Dendritic cell treated with granulocyte-macrophage colony-stimulating factor and Interleukin-4, amounts not matched to agents 40 ng/mL and 50 ng/mL, for 4 days (primary cell): Measurements from ENCODE around the gene RNF182.

Experiments
- H3K27ac Mint-ChIP-seq: one replicate; pipeline ENCODE4 v1.8.0; 2022; ENCODE audit warnings: mild to moderate bottlenecking, mixed read lengths
- H3K27me3 Mint-ChIP-seq: one replicate; pipeline ENCODE4 v1.8.0; 2022; ENCODE audit warnings: mild to moderate bottlenecking, mixed read lengths
- H3K36me3 Mint-ChIP-seq: one replicate; pipeline ENCODE4 v1.8.0; 2022; ENCODE audit warnings: low read depth, mixed read lengths
- H3K4me1 Mint-ChIP-seq: one replicate; pipeline ENCODE4 v1.8.0; 2022; ENCODE audit warnings: low read depth, mixed read lengths
- H3K4me3 Mint-ChIP-seq: one replicate; pipeline ENCODE4 v1.8.0; 2022; ENCODE audit warnings: mild to moderate bottlenecking, moderate library complexity, mixed read lengths
- H3K9me3 Mint-ChIP-seq: one replicate; pipeline ENCODE4 v1.8.0; 2022; ENCODE audit warnings: mixed read lengths
- intact Hi-C: fragments of 100-400 bp; cut with micrococcal nuclease; formaldehyde crosslinking; loops from one replicate; pipeline ENCODE4 v1.15.0; 2022

Gene RNF182

DNA sequence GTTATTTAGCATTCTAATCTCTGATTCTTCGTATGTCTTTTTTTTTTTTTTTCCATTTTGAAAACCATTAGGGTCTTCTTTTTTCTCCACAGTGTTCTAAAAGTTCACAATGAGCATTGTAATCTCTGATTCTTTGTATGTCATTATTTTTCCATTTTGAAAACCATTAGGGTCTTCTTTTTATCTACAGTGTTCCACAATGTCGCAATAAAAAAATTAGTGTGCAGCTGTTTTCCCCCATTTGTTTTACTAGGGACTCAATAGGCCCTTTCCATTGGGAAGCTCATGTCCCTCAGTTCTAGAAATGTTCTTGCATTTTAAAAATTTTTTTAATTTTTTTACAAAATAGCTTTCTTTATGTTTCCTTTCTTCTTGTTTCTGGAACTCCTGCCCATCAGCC lies 64.2 kb downstream of the RNF182 start:
- intact Hi-C loops = no loop called here
- Mint-ChIP-seq H3K27me3 (peaks cover 21% of the 10 kb centered on the region), H3K4me3 (no peak overlapping the region), H3K27ac (no peak overlapping the region), H3K9me3 (peaks cover 8% of the 10 kb centered on the region), H3K4me1 (peaks cover 5% of the 10 kb centered on the region), H3K36me3 (no peaks in the 10 kb centered on the region)

DNA sequence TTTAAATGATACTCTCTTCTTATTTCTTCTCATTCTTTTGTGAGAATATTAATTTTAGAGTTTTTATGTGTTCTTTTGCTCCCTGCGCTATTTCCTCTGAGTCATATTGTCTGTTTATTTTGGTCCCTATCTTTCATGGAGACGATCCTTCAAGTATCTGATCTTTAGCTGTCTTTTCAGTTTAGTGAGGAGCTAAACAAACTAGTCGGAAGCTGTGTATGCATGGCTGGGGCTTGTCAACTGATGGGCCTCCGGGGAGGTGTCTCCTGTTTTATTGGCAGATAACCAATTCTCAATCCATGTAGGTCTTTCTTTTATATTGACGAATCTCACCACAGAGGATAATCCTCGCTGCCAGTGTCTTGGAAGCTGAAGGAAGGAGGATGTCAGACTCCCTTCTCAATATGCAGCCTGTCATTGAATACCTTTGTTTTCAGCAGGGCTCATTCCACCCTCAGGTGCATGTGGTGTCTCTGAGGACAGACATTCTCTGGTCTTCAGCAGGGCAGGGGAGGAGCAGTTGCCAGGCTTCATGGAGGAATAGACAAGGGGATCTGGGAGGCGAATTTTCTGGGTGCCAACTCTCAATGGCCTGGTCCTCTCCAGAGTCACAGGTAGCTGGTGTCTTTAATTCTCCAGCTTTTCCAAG lies 64.9 kb downstream of the RNF182 start:
- Mint-ChIP-seq H3K36me3 (no peaks in the 10 kb centered on the region), H3K27ac (no peak overlapping the region), H3K9me3 (peaks cover 8% of the 10 kb centered on the region), H3K27me3 (peaks cover 18% of the 10 kb centered on the region), H3K4me1 (peaks cover 5% of the 10 kb centered on the region), H3K4me3 (no peak overlapping the region)
- intact Hi-C loops = no loop called here

DNA sequence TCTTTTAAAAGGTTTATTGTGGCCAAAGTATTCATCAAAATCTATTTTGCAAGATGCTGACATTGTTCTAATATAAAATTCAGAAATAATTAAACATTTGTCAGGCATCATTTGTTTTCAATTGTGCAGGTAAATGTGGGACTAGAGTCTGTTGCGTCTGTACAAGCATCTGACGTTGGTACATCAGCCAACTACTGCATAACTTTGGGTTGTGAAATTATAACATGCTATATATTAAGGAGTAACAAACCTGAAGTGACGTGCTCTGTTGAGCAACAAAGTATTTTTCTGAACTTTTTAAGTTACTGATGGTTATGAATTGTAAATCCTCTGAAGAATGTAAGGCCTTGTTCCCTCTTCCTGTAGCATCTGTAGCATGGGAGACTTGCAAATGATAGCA lies 66.0 kb downstream of the RNF182 start:
- H3K4me1 Mint-ChIP-seq = peaks cover 2% of the 10 kb centered on the region
- no peaks in the 10 kb centered on the region for H3K36me3 Mint-ChIP-seq
- intact Hi-C loops = no loop called here
- H3K27me3 Mint-ChIP-seq = peaks cover 21% of the 10 kb centered on the region
- no peak overlapping the region for H3K27ac Mint-ChIP-seq
- peaks cover 4% of the 10 kb centered on the region for H3K9me3 Mint-ChIP-seq
- H3K4me3 Mint-ChIP-seq = no peak overlapping the region

DNA sequence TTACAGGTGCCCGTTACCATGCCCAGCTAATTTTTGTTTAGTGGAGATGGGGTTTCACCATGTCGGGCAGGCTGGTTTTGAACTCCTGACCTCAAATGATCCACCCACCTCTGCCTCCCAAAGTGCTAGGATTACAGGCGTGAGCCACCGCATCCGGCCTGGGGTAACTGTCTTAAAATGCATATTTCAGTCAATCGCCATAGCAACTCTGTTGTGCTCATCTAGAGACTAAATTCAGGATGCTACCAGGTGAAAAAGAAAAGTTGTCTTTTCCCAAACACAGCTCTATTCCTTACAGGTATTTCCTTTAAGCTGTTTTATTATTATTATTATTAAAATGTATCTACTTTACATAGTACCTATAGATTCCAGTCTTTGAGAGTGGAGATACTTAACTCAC lies 66.6 kb downstream of the RNF182 start:
- H3K27me3 Mint-ChIP-seq = peaks cover 24% of the 10 kb centered on the region
- H3K9me3 Mint-ChIP-seq = no peaks in the 10 kb centered on the region
- H3K4me3 Mint-ChIP-seq = no peak overlapping the region
- no peak overlapping the region for H3K27ac Mint-ChIP-seq
- H3K36me3 Mint-ChIP-seq = no peaks in the 10 kb centered on the region
- H3K4me1 Mint-ChIP-seq = no peaks in the 10 kb centered on the region
- intact Hi-C loops = no loop called here

DNA sequence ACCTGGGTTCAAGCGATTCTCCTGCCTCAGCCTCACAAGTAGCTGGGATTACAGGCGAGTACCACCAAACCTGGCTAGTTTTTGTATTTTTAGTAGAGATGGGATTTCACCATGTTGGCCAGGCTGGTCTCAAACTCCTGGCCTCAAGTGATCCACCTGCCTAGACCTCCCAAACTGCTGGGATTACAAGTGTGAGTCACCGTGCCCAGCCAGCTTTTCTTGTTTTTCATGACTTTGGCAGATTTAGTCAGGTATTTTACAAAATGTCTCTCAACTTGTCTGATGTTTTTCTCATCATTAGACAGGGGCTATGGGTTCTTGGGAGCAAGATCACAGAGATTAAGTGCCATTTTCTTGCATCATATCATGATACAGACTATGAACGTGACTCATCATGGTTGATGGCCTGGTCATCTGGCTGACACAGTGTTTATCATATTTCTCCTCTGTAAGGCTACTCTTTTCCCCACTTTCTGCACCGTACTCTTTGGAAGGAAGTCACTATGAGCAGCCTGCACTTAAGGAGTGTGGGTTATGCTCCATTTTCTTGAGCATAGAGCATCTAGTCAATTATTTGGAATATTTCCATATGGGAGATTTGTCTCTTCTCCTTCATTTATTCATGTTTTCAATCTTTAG lies 67.8 kb downstream of the RNF182 start:
- peaks cover 25% of the 10 kb centered on the region for H3K27me3 Mint-ChIP-seq
- H3K27ac Mint-ChIP-seq = no peak overlapping the region
- no peaks in the 10 kb centered on the region for H3K36me3 Mint-ChIP-seq
- no peaks in the 10 kb centered on the region for H3K9me3 Mint-ChIP-seq
- H3K4me3 Mint-ChIP-seq = no peak overlapping the region
- intact Hi-C loops = no loop called here
- no peaks in the 10 kb centered on the region for H3K4me1 Mint-ChIP-seq

DNA sequence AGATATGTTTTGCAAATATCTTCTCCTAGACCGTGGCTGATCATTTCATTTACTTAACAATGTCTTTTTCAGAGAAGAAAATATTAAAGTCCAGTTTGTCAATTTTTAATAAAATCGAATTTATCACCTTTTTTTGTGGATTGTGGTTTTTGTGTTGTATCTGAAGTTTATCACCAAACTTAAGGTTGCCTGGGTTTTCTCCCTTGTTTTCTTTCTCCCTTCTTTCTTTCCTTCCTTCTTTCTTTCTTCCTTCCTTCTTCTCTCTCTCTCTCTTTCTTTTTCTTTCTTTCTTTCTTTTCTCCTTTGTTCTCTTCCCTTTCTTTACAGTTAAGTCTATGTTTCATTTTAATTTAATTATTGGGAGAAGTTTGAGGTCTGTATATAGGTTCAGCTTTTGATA lies 68.7 kb downstream of the RNF182 start:
- Mint-ChIP-seq H3K27ac (no peak overlapping the region), H3K9me3 (peaks cover 5% of the 10 kb centered on the region), H3K27me3 (peaks cover 25% of the 10 kb centered on the region)

DNA sequence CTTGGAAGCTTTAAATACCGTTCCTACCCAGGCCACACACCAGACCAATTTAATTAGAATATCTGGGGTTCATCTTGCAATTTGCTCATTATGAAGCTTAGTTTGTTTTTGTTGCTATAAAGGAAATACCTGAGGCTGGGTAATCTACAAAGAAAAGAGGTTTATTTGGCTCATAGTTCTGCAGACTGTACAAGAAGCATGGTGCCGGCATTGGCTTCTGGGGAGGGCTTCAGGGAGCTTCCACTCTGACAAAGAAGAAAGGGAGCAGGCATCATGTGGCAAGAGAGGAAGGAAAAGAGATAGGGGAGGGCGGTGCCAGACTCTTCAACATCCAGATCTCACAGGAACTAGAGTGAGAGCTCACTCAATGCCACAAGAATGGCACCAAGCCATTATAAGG lies 73.6 kb downstream of the RNF182 start:
- H3K4me1 Mint-ChIP-seq = no peaks in the 10 kb centered on the region
- H3K4me3 Mint-ChIP-seq = no peak overlapping the region
- H3K9me3 Mint-ChIP-seq = peaks cover 8% of the 10 kb centered on the region
- H3K27ac Mint-ChIP-seq = no peak overlapping the region
- no peaks in the 10 kb centered on the region for H3K36me3 Mint-ChIP-seq
- intact Hi-C loops = no loop called here
- peaks cover 12% of the 10 kb centered on the region for H3K27me3 Mint-ChIP-seq

More for the DNA sequence above, 68.7 kb downstream of the RNF182 start:
- H3K4me1 Mint-ChIP-seq = no peaks in the 10 kb centered on the region
- intact Hi-C loops = no loop called here
- H3K4me3 Mint-ChIP-seq = no peak overlapping the region
- no peaks in the 10 kb centered on the region for H3K36me3 Mint-ChIP-seq

DNA sequence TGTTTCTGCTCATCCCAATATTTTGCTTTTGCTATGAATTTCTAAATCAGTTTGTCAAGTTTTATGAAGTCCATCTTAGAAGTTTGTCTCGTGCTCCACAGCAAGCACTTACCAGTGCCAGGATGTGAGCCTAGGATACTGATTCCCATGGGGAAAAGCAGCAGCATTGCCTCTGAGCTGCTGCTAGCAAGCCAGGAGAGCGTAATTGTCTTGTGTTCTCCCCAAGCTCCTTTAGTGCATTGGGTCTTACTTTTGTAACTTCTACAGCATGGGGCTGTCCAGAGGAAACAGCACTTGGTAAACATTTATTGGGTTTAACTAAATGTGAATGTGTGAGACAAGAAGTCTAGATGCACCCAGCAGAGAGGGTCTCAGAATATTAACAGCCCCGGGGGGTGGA lies 76.1 kb downstream of the RNF182 start:
- H3K4me3 Mint-ChIP-seq = no peak overlapping the region
- no peaks in the 10 kb centered on the region for H3K4me1 Mint-ChIP-seq
- peaks cover 17% of the 10 kb centered on the region for H3K27me3 Mint-ChIP-seq
- intact Hi-C loops = no loop called here
- peaks cover 8% of the 10 kb centered on the region for H3K9me3 Mint-ChIP-seq
- H3K27ac Mint-ChIP-seq = no peak overlapping the region
- H3K36me3 Mint-ChIP-seq = no peaks in the 10 kb centered on the region

DNA sequence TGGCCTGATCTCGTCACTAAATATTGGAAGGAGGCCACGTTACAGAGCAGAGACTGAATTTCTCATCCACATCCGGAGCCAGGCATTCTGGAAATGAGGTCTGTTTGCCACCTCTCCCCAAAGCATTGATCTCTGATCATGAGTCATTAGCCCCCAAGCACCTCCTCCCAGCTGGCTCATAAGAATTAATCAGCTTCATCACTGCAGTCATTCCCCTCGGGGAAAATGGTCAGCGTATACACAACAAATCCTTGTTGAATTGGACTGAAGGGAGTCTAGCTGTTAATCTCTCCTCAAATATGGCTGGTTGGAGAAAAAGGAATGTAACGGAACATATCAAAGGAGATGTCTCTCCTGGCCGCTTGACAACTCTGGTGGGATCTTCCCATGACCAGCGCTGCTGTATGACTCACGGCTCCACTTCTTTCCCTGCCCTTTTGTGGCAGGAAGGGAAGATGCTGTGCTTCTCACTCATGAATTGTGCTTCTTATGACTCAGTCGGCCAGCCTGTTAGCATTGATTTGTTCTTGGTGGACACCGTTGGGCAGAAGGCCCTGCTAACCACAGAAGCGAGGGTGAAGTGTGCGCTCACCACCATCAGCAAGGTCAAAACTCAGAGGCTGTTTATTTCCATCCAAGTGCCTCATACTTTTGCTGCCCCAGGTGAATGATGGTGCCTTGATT lies 76.7 kb downstream of the RNF182 start:
- Mint-ChIP-seq H3K4me3 (no peak overlapping the region), H3K27me3 (peaks cover 14% of the 10 kb centered on the region), H3K36me3 (no peaks in the 10 kb centered on the region), H3K4me1 (no peaks in the 10 kb centered on the region), H3K27ac (no peak overlapping the region), H3K9me3 (peaks cover 8% of the 10 kb centered on the region)
- intact Hi-C loops = no loop called here

DNA sequence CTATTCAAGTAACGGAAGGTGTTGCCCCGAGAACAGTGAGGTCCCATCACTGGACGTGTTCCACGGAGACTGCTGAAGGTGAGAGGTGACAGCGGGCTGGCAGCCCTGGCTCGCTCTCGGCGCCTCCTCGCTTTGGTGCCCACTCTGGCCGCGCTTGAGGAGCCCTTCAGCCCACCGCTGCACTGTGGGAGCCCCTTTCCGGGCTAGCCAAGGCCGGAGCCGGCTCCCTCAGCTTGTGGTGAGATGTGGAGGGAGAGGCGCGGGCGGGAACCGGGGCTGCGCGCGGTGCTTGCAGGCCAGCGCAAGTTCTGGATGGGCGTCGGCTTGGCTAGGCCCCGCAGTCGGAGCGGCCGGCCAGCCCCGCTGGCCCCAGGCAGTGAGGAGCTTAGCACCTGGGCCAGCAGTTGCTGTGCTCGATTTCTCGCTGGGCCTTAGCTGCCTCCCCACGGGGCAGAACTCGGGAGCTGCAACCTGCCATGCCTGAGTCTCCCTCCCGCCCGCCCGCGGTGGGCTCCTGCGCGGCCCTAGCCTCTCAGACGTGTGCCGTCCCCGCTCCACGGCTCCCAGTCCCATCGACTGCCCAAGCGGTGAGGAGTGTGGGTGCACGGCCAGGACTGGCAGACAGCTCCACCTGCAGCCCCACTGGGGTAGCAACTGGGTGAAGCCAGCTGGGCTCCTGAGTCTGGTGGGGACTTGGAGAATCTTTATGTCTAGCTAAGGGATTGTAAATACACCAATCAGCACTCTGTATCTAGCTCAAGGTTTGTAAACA lies 77.6 kb downstream of the RNF182 start:
- no peak overlapping the region for H3K4me3 Mint-ChIP-seq
- peaks cover 8% of the 10 kb centered on the region for H3K9me3 Mint-ChIP-seq
- H3K36me3 Mint-ChIP-seq = no peaks in the 10 kb centered on the region
- H3K4me1 Mint-ChIP-seq = no peaks in the 10 kb centered on the region
- intact Hi-C loops = no loop called here
- no peak overlapping the region for H3K27ac Mint-ChIP-seq
- H3K27me3 Mint-ChIP-seq = peaks cover 21% of the 10 kb centered on the region

DNA sequence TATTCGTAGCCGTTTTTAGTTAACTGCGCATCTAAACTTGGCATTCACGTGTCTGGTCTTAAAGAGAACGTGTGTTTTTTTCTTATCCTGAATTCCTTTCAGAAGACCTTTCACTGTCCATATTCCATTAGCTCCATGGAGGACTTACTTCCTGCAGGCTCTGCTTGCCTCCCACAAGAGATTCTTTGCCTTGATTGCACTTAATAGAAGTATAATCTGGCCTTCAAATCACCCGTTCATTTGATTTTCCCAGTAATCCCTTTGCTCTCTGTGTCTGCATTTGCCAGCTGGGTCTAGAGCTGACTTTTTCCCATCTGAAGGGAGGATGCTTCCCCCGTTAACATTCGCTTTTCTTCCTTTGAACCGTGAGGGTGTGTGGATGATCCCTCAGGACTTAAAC lies 79.5 kb downstream of the RNF182 start:
- H3K27ac Mint-ChIP-seq = no peak overlapping the region
- no peaks in the 10 kb centered on the region for H3K36me3 Mint-ChIP-seq

DNA sequence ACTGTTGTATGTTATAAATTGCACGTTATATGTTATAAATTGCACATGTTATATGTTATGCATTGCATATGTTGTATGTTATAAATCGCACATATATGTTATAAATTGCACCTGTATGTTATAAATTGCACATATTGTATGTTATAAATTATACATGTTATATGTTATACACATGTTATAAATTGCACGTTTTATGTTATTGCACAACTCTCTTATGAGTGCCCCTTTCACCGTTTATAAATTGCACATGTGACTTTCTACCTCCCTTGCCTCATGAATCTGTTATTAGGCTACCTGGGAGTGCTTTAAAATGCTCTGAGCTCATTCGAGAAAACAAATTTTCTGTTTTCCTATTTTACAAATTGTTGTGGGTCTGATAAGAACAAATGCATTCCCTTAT lies 84.1 kb downstream of the RNF182 start:
- Mint-ChIP-seq H3K27me3 (peaks cover 25% of the 10 kb centered on the region), H3K9me3 (no peaks in the 10 kb centered on the region), H3K36me3 (no peaks in the 10 kb centered on the region)

More for the DNA sequence above, 79.5 kb downstream of the RNF182 start:
- H3K4me3 Mint-ChIP-seq = no peak overlapping the region
- no peaks in the 10 kb centered on the region for H3K4me1 Mint-ChIP-seq
- intact Hi-C loops = no loop called here
- no peaks in the 10 kb centered on the region for H3K9me3 Mint-ChIP-seq
- peaks cover 21% of the 10 kb centered on the region for H3K27me3 Mint-ChIP-seq

DNA sequence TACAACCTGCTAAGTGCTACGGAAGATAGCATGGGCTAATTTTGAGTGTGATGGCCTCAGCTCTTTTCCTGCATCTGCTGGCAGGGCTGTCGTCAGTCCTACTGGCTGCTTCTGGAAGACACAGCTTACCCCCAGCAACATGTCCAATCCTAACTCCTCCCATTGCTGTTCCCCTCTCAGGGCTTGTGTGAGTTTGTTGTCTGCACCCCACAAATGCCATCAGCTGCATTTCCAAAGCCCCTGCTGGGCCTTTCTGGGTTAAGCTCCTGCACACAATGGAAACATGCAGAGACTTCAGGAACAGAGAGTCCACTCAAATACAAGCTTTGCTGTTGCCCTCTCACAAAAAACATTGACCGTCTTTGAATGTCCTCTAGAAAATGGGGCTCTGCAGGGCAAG lies 84.7 kb downstream of the RNF182 start:
- Mint-ChIP-seq H3K27ac (no peak overlapping the region), H3K4me1 (no peaks in the 10 kb centered on the region), H3K27me3 (peaks cover 24% of the 10 kb centered on the region), H3K9me3 (no peaks in the 10 kb centered on the region), H3K36me3 (no peaks in the 10 kb centered on the region), H3K4me3 (no peak overlapping the region)
- intact Hi-C loops = no loop called here

More for the DNA sequence above, 84.1 kb downstream of the RNF182 start:
- no peak overlapping the region for H3K4me3 Mint-ChIP-seq
- H3K27ac Mint-ChIP-seq = no peak overlapping the region
- no peaks in the 10 kb centered on the region for H3K4me1 Mint-ChIP-seq
- intact Hi-C loops = no loop called here

DNA sequence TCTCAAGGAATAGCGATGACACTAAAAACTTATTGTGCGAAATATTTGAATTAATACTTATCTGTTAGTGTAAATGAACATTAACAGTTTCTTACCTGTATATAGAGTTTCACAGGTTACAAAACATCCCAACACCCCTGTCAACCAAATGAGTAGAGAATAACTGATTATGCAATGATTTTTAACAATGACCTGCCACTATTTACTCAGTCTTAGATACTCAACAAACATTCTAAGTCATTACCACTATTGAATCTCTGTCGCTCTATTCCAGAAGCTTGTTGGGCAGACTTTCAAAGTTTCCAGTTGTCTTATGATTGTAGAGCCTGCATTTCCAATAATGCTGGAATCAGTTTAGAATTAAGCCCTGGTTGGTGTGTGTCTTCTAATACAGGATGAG lies 85.5 kb downstream of the RNF182 start:
- no peaks in the 10 kb centered on the region for H3K36me3 Mint-ChIP-seq
- H3K27me3 Mint-ChIP-seq = peaks cover 25% of the 10 kb centered on the region
- intact Hi-C loops = no loop called here
- H3K27ac Mint-ChIP-seq = no peak overlapping the region
- H3K4me3 Mint-ChIP-seq = no peak overlapping the region
- H3K9me3 Mint-ChIP-seq = no peaks in the 10 kb centered on the region
- no peaks in the 10 kb centered on the region for H3K4me1 Mint-ChIP-seq
